Fibroblast of lung (primary cell): ENCODE results near the gene FHIT. TPM values are rescaled to one million over a fixed set of nuclear protein-coding genes. Genes with fewer than 3 reads are reported as not detected.

Source experiments
- DNase-seq, 2 donors: peaks; one replicate each; pipeline versions ENCODE4 v3.0.0 to v3.0.0-alpha.2; 2010; ENCODE audit warnings: low read depth in 2 of 2
- H2AFZ ChIP-seq: 2 replicates; pipeline ENCODE4 v1.5.1; 2012; ENCODE audit warnings: low read length, control low read depth, inconsistent platforms
- H3K27ac ChIP-seq: 2 replicates; pipeline ENCODE4 v1.5.1; 2011; ENCODE audit warnings: low read length, control low read depth; ENCODE audit not compliant: insufficient read depth
- H3K27me3 ChIP-seq: 2 replicates; pipeline ENCODE4 v1.5.1; 2011; ENCODE audit warnings: mild to moderate bottlenecking, low read length; ENCODE audit not compliant: control insufficient read depth, insufficient read depth
- H3K36me3 ChIP-seq: 2 replicates; pipeline ENCODE4 v1.5.1; 2011; ENCODE audit warnings: low read length; ENCODE audit not compliant: control insufficient read depth, insufficient read depth
- H3K4me1 ChIP-seq: 2 replicates; pipeline ENCODE4 v1.5.1; 2011; ENCODE audit warnings: low read length; ENCODE audit not compliant: control insufficient read depth, insufficient read depth; ENCODE audit errors: extremely low read depth
- H3K4me2 ChIP-seq: 2 replicates; pipeline ENCODE4 v1.5.1; 2011; ENCODE audit warnings: low read length, control low read depth; ENCODE audit not compliant: insufficient read depth; ENCODE audit errors: extremely low read depth
- H3K4me3 ChIP-seq, 4 experiments: fragments of 200-600 bp in 1 of 4; sonication (generic) in 1 of 4; replicated peaks in 1 of 4; 2 replicates each; pipeline ENCODE4 v1.5.1; 2011 to 2016; ENCODE audit warnings: low read length in 4 of 4, low read depth in 3 of 4, mild to moderate bottlenecking in 3 of 4, control low read depth in 2 of 4, inconsistent platforms in 1 of 4, mixed read lengths in 1 of 4; ENCODE audit not compliant: insufficient read depth in 1 of 4; ENCODE audit errors: control extremely low read depth in 1 of 4
- H3K79me2 ChIP-seq: 2 replicates; pipeline ENCODE4 v1.5.1; 2012; ENCODE audit warnings: mild to moderate bottlenecking, low read length, inconsistent platforms; ENCODE audit not compliant: control insufficient read depth, insufficient read depth
- H3K9ac ChIP-seq: 2 replicates; pipeline ENCODE4 v1.5.1; 2011; ENCODE audit warnings: mild to moderate bottlenecking, low read length, control low read depth; ENCODE audit not compliant: insufficient read depth
- H3K9me3 ChIP-seq: 2 replicates; pipeline ENCODE4 v1.5.1; 2012; ENCODE audit warnings: low read depth, low read length; ENCODE audit not compliant: control insufficient read depth, insufficient read depth
- H4K20me1 ChIP-seq: 2 replicates; pipeline ENCODE4 v1.5.1; 2011; ENCODE audit warnings: low read length; ENCODE audit not compliant: control insufficient read depth, insufficient read depth; ENCODE audit errors: extremely low read depth
- CTCF ChIP-seq, 2 donors: IDR thresholded peaks in 1 of 2; conservative IDR thresholded peaks in 1 of 2; 1 replicate in 1 of 2; 2 replicates in 1 of 2; pipeline ENCODE4 v1.5.1; 2011 to 2012; ENCODE audit warnings: low read length in 2 of 2, control low read depth in 1 of 2, inconsistent platforms in 1 of 2, low read depth in 1 of 2, mild to moderate bottlenecking in 1 of 2
- EZH2 ChIP-seq: IDR thresholded peaks from 2 replicates; pipeline ENCODE4 v1.5.1; 2012; ENCODE audit warnings: low read length, control low read depth, mild to moderate bottlenecking; ENCODE audit errors: missing control alignments
- polyA plus RNA-seq, 2 donors: library from polyadenylated mRNA; depleted of rRNA in 1 of 2; stranded (reverse) in 1 of 2; unstranded in 1 of 2; fragments of >200 nt; gene quantifications; 2 replicates each; pipeline ENCODE4 v1.2.1, GENCODE V29; 2011 to 2012; ENCODE audit warnings: missing spikeins in 1 of 2
- total RNA-seq: library from RNA; depleted of rRNA; stranded (reverse); fragments of >200 nt; gene quantifications from 2 replicates; pipeline ENCODE4 v1.2.1, GENCODE V29; 2014

The FHIT gene
- total and polyA plus RNA-seq, 2 donors (not counting 1 experiment from before 2014, with no cell fraction given): 0.79 to 2.1 TPM

GRCh38 chr3:60025096-60026050, 1225.9 kb downstream of the FHIT start:
- Histone ChIP-seq H3K79me2 (no peaks in the 10 kb centered on the region), H3K27ac (no peak overlapping the region), H3K4me3 (no peak overlapping the region), H3K36me3 (no peaks in the 10 kb centered on the region), H2AFZ (no peak overlapping the region), H3K4me2 (no peak overlapping the region), H3K27me3 (no peaks in the 10 kb centered on the region), H3K9ac (no peak overlapping the region), H3K4me1 (no peaks in the 10 kb centered on the region), H4K20me1 (no peaks in the 10 kb centered on the region), H3K9me3 (no peaks in the 10 kb centered on the region)
- peak in 1 of 2 donors; percentile 70 for DNase-seq
- TF ChIP-seq EZH2 (no peak), CTCF (conservative IDR thresholded peaks at IDR 0.05 in 1 of 2, IDR thresholded peaks at IDR 0.05 in 1 of 2; ENCODE audit: low read depth in 1 of 2, low read length in 2 of 2) (no peak)

GRCh38 chr3:60024400-60024799, 1226.9 kb downstream of the FHIT start:
- Histone ChIP-seq H2AFZ (no peak overlapping the region), H3K79me2 (no peaks in the 10 kb centered on the region)
- TF ChIP-seq EZH2: no peak
- no peak for TF ChIP-seq CTCF (conservative IDR thresholded peaks at IDR 0.05 in 1 of 2, IDR thresholded peaks at IDR 0.05 in 1 of 2; ENCODE audit: low read depth in 1 of 2, low read length in 2 of 2)

GRCh38 chr3:60023189-60023588, 1228.1 kb downstream of the FHIT start:
- H4K20me1 ChIP-seq: no peaks in the 10 kb centered on the region
- no peak for DNase-seq
- H3K27me3 ChIP-seq: no peaks in the 10 kb centered on the region
- no peak overlapping the region for H2AFZ ChIP-seq
- no peaks in the 10 kb centered on the region for H3K36me3 ChIP-seq
- H3K79me2 ChIP-seq: no peaks in the 10 kb centered on the region
- H3K4me2 ChIP-seq: no peak overlapping the region
- no peaks in the 10 kb centered on the region for H3K4me1 ChIP-seq
- no peak overlapping the region for H3K27ac ChIP-seq
- H3K9ac ChIP-seq: no peak overlapping the region
- no peak overlapping the region for H3K4me3 ChIP-seq
- no peaks in the 10 kb centered on the region for H3K9me3 ChIP-seq
- TF ChIP-seq EZH2 (no peak), CTCF (conservative IDR thresholded peaks at IDR 0.05 in 1 of 2, IDR thresholded peaks at IDR 0.05 in 1 of 2; ENCODE audit: low read depth in 1 of 2, low read length in 2 of 2) (no peak)

More at GRCh38 chr3:60024400-60024799, 1226.9 kb downstream of the FHIT start:
- no peaks in the 10 kb centered on the region for H4K20me1 ChIP-seq
- no peaks in the 10 kb centered on the region for H3K9me3 ChIP-seq
- no peak for DNase-seq
- H3K9ac ChIP-seq: no peak overlapping the region
- H3K4me2 ChIP-seq: no peak overlapping the region
- H3K4me1 ChIP-seq: no peaks in the 10 kb centered on the region
- no peak overlapping the region for H3K4me3 ChIP-seq
- H3K36me3 ChIP-seq: no peaks in the 10 kb centered on the region
- H3K27me3 ChIP-seq: no peaks in the 10 kb centered on the region
- no peak overlapping the region for H3K27ac ChIP-seq
